Neural cell (in vitro differentiated cells): ENCODE results near the gene GPC1. TPM values are rescaled to one million over a fixed set of nuclear protein-coding genes. Genes with fewer than 3 reads are reported as not detected.

Experiments used
- H2AFZ ChIP-seq: fragments of 200-600, 300-800 bp; sonication (generic), shearing (Covaris generic); 2 replicates; pipeline ENCODE4 v1.6.0; 2014; ENCODE audit warnings: low read depth, mild to moderate bottlenecking, antibody characterized with exemption, low read length, moderate library complexity
- H3F3A ChIP-seq: fragments of 200-600 bp; shearing (Covaris generic); 2 replicates; pipeline ENCODE4 v1.6.1; 2016; ENCODE audit warnings: mild to moderate bottlenecking, moderate library complexity, mixed read lengths, antibody characterized with exemption, low read length; ENCODE audit not compliant: insufficient read depth, poor library complexity, severe bottlenecking
- H3K27ac ChIP-seq: fragments of 200-600, 300-800 bp; sonication (generic), shearing (Covaris generic); 2 replicates; pipeline ENCODE4 v1.5.1; 2014; ENCODE audit warnings: mild to moderate bottlenecking, low read length, moderate library complexity
- H3K27me3 ChIP-seq: fragments of 300-800, 200-600 bp; sonication (generic), shearing (Covaris generic); 2 replicates; pipeline ENCODE4 v1.6.0; 2014; ENCODE audit warnings: mild to moderate bottlenecking, low read depth, low read length, moderate library complexity; ENCODE audit not compliant: insufficient read depth
- H3K36me3 ChIP-seq: fragments of 300-800, 200-600 bp; sonication (generic), shearing (Covaris generic); 2 replicates; pipeline ENCODE4 v1.5.1; 2014; ENCODE audit warnings: mild to moderate bottlenecking, antibody characterized with exemption, low read length, moderate library complexity; ENCODE audit not compliant: insufficient read depth
- H3K4me2 ChIP-seq: fragments of 300-800, 200-600 bp; sonication (generic), shearing (Covaris generic); 2 replicates; pipeline ENCODE4 v1.6.0; 2014; ENCODE audit warnings: mild to moderate bottlenecking, low read length
- H3K4me3 ChIP-seq: fragments of 300-800, 200-600 bp; sonication (generic), shearing (Covaris generic); 2 replicates; pipeline ENCODE4 v1.5.1; 2014; ENCODE audit warnings: mild to moderate bottlenecking, low read length, moderate library complexity
- H3K79me2 ChIP-seq: fragments of 200-600 bp; shearing (Covaris generic); replicated peaks from 2 replicates; pipeline ENCODE4 v1.6.0; 2014; ENCODE audit warnings: mild to moderate bottlenecking, low read length, moderate library complexity; ENCODE audit not compliant: insufficient read depth
- H3K9ac ChIP-seq: fragments of 300-800, 200-600 bp; sonication (generic), shearing (Covaris generic); 2 replicates; pipeline ENCODE4 v1.6.1; 2016; ENCODE audit warnings: mild to moderate bottlenecking, low read length, mixed read lengths
- H3K9me2 ChIP-seq: fragments of 200-600 bp; shearing (Covaris generic); 2 replicates; pipeline ENCODE4 v1.6.1; 2016; ENCODE audit warnings: mild to moderate bottlenecking, low read length, mixed read lengths; ENCODE audit not compliant: insufficient read depth
- H3K9me3 ChIP-seq: fragments of 200-600, 300-800 bp; sonication (generic), shearing (Covaris generic); 2 replicates; pipeline ENCODE4 v1.6.1; 2016; ENCODE audit warnings: mild to moderate bottlenecking, mixed run types, low read length, moderate library complexity, mixed read lengths
- H4K20me1 ChIP-seq: fragments of 200-600 bp; shearing (Covaris generic); 2 replicates; pipeline ENCODE4 v1.6.1; 2016; ENCODE audit warnings: mild to moderate bottlenecking, mixed run types; ENCODE audit not compliant: insufficient read depth
- EP300 ChIP-seq: fragments of 450-650 bp; conservative IDR thresholded peaks from 2 replicates; pipeline ENCODE4 v1.6.1; 2014; ENCODE audit warnings: antibody characterized with exemption, mild to moderate bottlenecking, moderate library complexity; ENCODE audit not compliant: poor library complexity, severe bottlenecking
- EZH2 ChIP-seq: fragments of 200-600, 300-800 bp; shearing (Covaris generic), sonication (generic); IDR thresholded peaks from 2 replicates; pipeline ENCODE4 v1.6.1; 2014; ENCODE audit warnings: antibody characterized with exemption, low read length, borderline replicate concordance, mild to moderate bottlenecking; ENCODE audit not compliant: insufficient read depth, poor library complexity, severe bottlenecking
- MXI1 ChIP-seq: fragments of 450-650 bp; conservative IDR thresholded peaks from 2 replicates; pipeline ENCODE4 v1.6.1; 2014; ENCODE audit warnings: antibody characterized with exemption, mild to moderate bottlenecking; ENCODE audit not compliant: poor library complexity, severe bottlenecking
- POLR2AphosphoS5 ChIP-seq: IDR thresholded peaks from 2 replicates; pipeline ENCODE4 v1.6.1; 2012
- RAD21 ChIP-seq: fragments of 450-650 bp; conservative IDR thresholded peaks from 2 replicates; pipeline ENCODE4 v1.6.1; 2014; ENCODE audit warnings: antibody characterized with exemption, mild to moderate bottlenecking, moderate library complexity
- SMC3 ChIP-seq: fragments of 450-650 bp; conservative IDR thresholded peaks from 2 replicates; pipeline ENCODE4 v1.6.1; 2014; ENCODE audit warnings: antibody characterized with exemption, mild to moderate bottlenecking, moderate library complexity; ENCODE audit not compliant: poor library complexity
- TAF1 ChIP-seq: IDR thresholded peaks from 2 replicates; pipeline ENCODE4 v1.6.1; 2012; ENCODE audit warnings: low read depth
- polyA plus RNA-seq: library from polyadenylated mRNA; depleted of rRNA; stranded (reverse); fragments of >200 nt; gene quantifications from 2 replicates; pipeline ENCODE4 v1.2.3, GENCODE V29; 2014
- TF ChIP-seq, protein P1 (sequence below): IDR thresholded peaks from 2 replicates; pipeline ENCODE4 v1.6.1; 2012; ENCODE audit warnings: borderline replicate concordance
- TF ChIP-seq, protein P2 (sequence below): fragments of 450-650 bp; IDR thresholded peaks from 2 replicates; pipeline ENCODE4 v1.5.1; 2014; ENCODE audit warnings: antibody characterized with exemption, mild to moderate bottlenecking, moderate library complexity; ENCODE audit not compliant: poor library complexity, severe bottlenecking

GPC1 gene
- polyA plus RNA-seq, 1 donor from 2014 or later = 74.0 TPM

DNA sequence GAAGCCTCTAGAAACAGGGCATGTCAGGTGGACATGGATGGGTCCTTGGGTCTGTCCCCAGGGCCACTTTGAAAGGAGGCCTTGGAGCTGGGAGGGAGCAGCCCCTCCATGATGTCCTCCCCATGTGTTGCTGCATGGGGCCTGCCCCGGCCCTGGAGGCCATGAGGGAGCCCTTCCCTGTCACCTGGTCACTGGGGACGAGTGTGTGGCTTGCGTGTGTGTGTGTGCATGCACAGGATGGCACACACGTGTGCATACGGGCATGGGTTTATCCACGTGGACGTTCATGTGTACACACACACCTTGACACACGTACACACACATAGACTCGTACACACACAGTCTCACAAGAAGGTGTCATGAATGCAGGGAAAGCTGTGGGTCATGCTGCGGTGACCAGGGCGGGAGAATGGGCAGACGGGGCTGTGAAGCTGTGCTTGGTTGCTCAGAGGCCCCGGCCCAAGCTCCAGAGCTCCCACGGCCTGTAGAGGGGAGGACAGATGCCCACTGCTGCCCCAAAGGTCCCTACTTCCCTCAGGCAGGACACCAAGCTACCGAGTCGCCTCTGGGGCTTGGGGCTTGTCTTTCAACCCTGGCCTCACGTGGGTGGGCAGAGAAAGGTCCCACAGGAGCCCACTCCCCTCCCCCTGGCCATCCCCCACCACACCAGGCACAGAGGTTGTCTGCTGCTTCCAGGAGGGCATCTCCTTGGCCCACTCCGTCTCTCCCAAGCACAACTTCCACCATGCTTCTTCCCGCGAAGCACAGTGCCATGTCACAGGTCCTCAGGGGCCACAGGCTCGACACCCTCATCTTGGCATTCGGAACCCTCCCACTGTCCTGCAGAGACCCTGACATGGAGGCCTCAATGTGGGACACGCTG lies 42.3 kb upstream of the GPC1 start:
- Histone ChIP-seq H3K4me2 (no peak overlapping the region), H3K79me2 (no peaks in the 10 kb centered on the region), H3F3A (no peaks in the 10 kb centered on the region), H3K36me3 (no peaks in the 10 kb centered on the region), H4K20me1 (no peaks in the 10 kb centered on the region), H3K9me3 (no peaks in the 10 kb centered on the region), H2AFZ (no peak overlapping the region), H3K4me3 (no peak overlapping the region), H3K27ac (no peak overlapping the region), H3K9ac (no peak overlapping the region), H3K27me3 (no peaks in the 10 kb centered on the region), H3K9me2 (no peaks in the 10 kb centered on the region)
- no peak for TF ChIP-seq POLR2AphosphoS5
- TF ChIP-seq, protein P1, sequence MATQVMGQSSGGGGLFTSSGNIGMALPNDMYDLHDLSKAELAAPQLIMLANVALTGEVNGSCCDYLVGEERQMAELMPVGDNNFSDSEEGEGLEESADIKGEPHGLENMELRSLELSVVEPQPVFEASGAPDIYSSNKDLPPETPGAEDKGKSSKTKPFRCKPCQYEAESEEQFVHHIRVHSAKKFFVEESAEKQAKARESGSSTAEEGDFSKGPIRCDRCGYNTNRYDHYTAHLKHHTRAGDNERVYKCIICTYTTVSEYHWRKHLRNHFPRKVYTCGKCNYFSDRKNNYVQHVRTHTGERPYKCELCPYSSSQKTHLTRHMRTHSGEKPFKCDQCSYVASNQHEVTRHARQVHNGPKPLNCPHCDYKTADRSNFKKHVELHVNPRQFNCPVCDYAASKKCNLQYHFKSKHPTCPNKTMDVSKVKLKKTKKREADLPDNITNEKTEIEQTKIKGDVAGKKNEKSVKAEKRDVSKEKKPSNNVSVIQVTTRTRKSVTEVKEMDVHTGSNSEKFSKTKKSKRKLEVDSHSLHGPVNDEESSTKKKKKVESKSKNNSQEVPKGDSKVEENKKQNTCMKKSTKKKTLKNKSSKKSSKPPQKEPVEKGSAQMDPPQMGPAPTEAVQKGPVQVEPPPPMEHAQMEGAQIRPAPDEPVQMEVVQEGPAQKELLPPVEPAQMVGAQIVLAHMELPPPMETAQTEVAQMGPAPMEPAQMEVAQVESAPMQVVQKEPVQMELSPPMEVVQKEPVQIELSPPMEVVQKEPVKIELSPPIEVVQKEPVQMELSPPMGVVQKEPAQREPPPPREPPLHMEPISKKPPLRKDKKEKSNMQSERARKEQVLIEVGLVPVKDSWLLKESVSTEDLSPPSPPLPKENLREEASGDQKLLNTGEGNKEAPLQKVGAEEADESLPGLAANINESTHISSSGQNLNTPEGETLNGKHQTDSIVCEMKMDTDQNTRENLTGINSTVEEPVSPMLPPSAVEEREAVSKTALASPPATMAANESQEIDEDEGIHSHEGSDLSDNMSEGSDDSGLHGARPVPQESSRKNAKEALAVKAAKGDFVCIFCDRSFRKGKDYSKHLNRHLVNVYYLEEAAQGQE = no peak
- TF ChIP-seq SMC3 = no peak
- TF ChIP-seq MXI1 = no peak
- TF ChIP-seq EP300 = no peak
- TF ChIP-seq RAD21 = no peak
- TF ChIP-seq, protein P2, sequence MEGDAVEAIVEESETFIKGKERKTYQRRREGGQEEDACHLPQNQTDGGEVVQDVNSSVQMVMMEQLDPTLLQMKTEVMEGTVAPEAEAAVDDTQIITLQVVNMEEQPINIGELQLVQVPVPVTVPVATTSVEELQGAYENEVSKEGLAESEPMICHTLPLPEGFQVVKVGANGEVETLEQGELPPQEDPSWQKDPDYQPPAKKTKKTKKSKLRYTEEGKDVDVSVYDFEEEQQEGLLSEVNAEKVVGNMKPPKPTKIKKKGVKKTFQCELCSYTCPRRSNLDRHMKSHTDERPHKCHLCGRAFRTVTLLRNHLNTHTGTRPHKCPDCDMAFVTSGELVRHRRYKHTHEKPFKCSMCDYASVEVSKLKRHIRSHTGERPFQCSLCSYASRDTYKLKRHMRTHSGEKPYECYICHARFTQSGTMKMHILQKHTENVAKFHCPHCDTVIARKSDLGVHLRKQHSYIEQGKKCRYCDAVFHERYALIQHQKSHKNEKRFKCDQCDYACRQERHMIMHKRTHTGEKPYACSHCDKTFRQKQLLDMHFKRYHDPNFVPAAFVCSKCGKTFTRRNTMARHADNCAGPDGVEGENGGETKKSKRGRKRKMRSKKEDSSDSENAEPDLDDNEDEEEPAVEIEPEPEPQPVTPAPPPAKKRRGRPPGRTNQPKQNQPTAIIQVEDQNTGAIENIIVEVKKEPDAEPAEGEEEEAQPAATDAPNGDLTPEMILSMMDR = no peak
- TF ChIP-seq EZH2 = no peak
- TF ChIP-seq TAF1 = no peak

DNA sequence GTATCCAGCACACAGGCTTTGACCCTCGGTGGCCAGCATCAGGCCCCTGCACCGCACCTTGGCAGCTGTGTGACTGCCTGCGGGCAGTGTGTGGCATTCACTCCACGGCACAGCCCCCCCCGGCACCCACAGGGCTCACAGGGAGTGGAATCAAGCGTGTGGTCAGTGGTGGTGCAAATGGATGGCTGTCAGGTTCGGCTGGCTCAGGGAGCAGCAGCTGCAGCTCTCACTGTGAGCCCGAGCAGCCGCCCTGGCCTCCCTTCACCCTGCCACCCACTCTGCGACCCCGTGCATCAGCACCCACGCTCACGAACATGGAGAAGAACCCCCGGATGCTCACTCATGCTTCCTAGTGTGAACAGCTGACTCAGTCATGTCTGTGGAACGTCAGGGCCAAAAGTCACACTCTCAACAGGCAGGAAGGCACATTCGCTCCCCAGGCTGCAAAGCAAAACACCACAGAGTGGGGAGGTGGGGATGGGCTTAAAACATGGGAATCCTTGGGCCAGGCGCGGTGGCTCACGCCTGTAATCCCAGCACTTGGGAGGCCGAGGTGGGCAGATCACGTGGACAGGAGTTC lies 41.5 kb upstream of the GPC1 start:
- no peaks in the 10 kb centered on the region for H3K9me2 ChIP-seq
- H3K27me3 ChIP-seq = no peaks in the 10 kb centered on the region
- no peak overlapping the region for H3K4me2 ChIP-seq
- H3F3A ChIP-seq = no peaks in the 10 kb centered on the region
- H3K9ac ChIP-seq = no peak overlapping the region
- no peak overlapping the region for H3K27ac ChIP-seq
- no peaks in the 10 kb centered on the region for H3K79me2 ChIP-seq
- no peak overlapping the region for H3K4me3 ChIP-seq
- H4K20me1 ChIP-seq = no peaks in the 10 kb centered on the region
- H3K36me3 ChIP-seq = no peaks in the 10 kb centered on the region
- TF ChIP-seq EP300 = no peak
- TF ChIP-seq RAD21 = no peak
- no peak for TF ChIP-seq POLR2AphosphoS5
- TF ChIP-seq, protein P1 = no peak
- TF ChIP-seq SMC3 = no peak
- TF ChIP-seq MXI1 = no peak
- H2AFZ ChIP-seq = no peak overlapping the region
- H3K9me3 ChIP-seq = no peaks in the 10 kb centered on the region
